HG02885 (cell line): ENCODE data around the gene ILF3.
A peak's percentile ranks its signal among the peaks of the same experiment; 100 is the strongest.

Source experiments
- ATAC-seq: cut with Tn5 transposase; IDR thresholded peaks from one replicate; pipeline ENCODE4 v1.9.1; 2021; ENCODE audit warnings: mild to moderate bottlenecking; ENCODE audit not compliant: unreplicated experiment, poor library complexity

Gene ILF3

DNA sequence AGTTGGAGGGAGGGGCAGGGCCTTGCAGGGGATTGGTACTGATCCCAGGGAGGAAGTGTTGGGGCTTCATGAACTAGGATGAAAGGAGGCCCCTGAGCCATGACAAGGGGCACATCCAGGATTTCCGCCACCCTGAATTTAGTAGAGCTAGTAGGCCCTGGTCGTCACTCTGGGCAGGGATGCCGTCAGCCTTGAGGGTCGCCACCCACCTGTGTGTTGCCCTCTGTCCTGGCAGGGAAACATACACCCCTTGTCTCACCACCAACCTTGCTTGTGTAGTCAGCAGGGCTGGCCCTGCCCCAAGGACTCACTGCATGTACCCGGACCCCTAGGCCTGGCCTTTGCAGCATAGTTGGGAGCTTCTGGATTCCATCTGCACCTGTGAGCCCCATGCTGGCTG, 37.7 kb downstream of the ILF3 start:
- ATAC-seq: no peak

DNA sequence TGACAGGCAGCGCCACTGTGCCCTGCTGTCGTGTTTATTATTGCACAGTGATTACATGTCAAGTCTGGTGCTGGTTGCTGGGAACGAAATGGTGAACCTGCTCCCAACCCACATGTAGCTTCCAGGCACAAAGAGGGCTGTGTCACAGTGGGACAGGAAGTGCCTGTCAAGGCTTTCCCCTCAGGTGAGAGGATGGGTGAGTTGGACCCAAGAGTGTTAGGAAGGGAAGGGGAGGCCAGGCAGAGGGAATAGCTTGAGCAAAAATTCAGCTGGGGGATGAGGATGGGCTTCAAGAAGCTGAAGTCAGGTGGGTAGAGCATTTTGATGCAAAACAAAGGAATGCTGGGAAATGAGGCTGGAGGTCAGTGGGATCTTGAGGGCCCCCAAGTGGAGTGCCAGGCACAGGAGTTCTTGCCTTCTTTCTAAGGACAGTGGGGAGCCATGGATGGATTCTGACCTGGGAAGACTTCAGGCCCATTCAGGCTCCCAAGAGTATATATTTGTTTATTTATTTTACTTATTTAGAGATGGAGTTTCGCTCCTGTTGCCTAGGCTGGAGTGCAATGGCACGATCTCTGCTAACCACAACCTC, 38.6 kb downstream of the ILF3 start:
- ATAC-seq: no peak

DNA sequence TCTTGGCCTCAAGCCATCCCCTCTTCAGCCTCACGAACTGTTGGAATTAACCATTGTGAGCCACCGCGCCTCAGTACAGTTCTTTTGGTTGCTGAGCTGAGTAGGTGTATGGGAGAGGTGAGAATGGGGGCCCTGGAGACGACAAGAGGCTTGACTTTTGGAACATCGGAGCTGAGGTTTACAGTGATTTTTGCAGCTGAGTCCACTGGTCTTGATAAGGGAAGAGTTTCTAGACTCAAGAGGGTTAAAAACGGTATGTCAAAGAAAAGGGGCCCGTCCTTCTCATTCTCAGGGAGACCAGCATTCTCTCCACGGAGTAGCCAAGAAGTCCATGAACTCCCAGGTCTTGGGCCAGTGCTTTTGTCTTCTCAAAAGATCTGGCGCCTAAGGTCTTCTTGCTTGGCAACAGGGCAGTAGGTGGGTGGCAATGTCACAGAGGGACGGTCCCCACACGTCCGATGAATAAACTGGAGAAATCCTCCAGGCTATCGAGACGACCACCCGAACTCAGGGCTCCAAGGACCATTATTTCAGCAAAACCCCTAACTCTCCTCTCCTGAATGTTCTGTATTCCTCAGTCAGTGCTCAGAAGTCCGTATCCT, 40.7 kb downstream of the ILF3 start:
- no peak for ATAC-seq

DNA sequence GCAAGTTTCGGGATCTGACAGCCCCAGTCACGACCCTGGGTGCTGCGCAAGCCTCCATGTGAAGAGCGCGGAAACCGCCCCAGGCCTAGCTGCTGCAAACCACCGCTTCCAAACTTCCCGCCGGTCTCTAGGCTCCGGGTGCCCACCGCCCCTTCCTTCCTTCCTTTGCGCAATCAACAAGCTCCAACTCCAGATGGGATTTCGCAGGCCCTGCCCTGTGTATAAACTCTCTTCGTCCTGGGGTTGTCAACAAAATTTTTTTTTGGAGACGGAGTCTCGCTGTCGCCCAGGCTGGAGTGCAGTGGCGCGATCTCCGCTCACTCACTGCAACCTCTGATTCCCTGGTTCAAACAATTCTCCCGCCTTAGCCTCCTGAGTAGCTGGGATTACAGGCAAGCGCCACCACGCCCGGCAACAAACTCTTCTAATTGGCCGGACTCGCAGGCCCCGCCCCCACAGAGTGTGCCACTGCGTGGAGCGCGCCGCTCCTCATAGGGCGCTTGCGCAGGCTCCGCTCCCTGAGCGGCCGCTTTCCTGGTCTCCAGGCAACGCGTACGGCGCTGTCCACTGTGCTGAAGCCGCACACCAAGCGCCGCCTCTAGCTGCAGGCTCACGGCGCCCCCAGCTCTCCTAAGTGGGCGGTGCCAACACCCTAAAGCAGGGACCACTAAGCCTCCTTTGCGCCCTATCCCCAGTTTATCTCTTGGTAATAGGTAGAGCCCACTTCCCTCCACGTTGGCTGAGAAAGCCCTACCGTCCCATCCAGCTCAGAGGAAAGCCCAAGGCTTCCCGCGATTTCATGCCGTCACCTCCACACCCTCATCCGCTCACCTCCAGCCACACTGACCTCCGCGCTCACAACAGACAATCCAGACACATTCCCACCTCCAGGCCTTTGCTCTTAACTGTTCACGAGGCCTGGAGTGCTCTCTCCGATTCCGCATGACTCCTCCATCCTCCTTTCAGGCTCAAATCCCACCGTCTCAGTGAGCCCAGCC, 41.6 kb downstream of the ILF3 start:
- peak; percentile 86 for ATAC-seq

DNA sequence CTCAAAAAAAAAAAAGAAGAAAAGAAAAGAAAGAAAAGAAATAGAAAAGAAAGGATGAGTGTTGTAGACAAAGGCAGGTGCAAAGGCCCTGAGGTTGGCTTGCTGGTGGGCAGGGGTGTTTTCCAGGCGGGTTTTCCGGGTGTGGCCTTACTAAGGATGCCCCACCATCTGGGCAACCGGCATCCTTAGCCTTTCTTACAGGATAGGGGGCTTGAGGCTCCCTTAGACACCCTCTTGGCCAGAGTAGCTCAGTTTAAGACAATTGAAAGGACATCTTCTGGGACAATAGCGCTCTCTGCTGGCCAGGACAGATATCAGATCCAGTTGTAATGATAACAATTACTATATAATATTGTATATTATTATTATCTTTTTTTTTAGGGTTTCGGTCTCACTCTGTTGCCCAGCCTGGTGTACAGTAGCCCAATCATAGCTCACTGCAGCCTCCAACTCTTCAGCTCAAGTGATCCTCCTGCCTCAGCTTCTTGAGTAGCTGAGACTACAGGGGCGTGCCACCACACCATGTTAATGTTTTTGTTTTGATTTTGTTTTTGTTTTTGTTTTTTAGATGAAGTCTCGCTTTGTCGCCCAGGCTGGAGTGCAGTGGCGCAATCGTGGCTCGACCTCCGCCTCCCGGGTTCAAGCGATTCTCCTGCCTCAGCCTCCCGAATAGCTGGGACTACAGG, 45.6 kb downstream of the ILF3 start:
- no peak for ATAC-seq

DNA sequence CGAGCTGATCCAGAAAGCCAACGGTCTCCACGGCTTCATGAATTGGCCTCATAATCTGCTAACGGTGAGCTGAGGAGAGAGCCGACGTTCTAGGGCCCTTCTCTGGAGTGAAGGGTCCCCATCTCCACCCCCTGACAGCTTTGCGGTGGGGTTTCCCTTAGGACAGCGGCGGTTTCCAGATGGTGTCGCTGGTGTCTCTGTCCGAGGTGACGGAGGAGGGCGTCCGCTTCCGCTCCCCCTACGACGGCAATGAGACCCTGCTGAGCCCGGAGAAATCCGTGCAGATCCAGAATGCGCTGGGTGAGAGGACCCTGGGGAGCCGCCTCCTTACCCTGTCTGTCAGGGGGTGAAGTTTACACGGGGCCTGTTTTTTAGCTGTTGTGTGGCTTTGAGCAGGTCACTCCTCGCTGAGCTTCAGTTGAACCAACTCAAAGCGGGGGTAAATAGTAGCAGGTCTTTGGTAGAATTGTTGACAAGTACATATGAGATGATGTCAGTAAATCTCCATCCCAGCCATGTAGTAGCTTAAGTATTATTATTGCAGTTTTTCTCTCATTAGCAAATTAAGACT, 47.9 kb downstream of the ILF3 start:
- ATAC-seq: no peak

DNA sequence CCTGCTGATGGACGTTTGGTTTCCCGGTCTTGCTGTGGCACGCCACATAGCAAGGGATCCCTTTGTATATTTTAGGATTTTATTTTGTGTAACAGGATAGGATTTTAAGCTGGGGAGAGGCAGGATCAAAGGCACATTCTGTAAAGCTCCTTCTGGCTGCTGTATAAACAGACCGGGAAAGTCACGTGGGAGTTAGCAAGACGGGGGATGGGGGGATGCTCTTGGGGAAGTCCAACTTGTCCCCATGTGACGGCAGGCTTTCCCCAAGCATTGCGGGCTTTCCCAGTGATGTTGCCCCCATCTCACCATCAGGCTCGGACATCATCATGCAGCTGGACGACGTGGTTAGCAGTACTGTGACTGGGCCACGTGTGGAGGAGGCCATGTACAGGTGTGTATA, 52.8 kb downstream of the ILF3 start:
- ATAC-seq: no peak

DNA sequence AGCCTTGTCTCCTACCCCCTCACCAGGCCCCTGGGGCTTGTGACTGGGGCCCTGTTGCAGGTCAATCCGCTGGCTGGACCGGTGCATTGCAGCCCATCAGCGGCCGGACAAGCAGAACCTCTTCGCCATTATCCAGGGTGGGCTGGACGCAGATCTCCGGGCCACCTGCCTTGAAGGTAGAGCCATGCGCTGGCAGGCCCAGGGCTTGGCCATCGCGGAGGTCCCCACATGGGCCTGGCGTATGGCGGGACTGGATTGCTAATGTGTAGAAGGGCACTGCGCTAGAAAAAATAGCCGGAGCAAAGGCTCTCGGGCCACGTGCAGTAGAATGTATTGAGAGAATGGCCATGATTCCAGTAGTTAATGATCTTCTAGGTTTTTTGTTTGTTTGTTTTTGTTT, 53.3 kb downstream of the ILF3 start:
- ATAC-seq: no peak

DNA sequence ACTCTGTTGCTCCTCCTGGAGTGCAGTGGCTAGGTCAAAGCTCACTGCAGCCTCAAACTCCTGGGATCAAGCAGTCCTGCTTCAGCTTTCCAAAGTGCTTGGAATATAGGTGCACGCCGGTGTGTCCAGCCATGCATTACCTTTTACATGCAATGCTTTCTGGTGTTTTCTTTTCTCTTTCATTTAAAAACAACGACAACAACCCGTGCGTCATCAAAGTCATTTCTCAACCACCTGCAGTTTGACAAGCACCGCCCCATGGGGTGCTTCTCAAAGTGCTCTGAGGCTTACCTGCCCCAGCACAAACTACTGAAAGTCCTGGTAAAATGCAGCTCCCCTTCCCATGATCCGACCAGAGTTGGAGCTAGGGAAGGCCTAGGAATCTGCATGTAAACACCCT, 54.1 kb downstream of the ILF3 start:
- ATAC-seq: no peak

DNA sequence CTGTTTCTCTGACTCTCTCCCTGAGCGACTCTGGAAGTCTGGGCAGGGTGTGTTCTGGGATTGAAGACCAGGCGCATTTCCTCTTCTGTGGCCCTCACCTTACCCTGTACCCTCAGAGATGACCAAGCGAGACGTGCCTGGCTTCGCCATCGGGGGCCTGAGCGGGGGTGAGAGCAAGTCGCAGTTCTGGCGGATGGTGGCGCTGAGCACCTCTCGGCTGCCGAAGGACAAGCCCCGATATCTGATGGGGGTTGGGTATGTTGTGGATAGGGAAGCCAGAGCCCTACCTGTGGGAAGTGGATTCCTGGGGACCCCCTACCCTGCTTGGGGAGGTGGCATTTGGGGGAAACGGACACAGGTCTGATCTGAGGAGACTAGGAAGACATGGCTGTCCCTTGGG, 57.9 kb downstream of the ILF3 start:
- ATAC-seq: no peak

DNA sequence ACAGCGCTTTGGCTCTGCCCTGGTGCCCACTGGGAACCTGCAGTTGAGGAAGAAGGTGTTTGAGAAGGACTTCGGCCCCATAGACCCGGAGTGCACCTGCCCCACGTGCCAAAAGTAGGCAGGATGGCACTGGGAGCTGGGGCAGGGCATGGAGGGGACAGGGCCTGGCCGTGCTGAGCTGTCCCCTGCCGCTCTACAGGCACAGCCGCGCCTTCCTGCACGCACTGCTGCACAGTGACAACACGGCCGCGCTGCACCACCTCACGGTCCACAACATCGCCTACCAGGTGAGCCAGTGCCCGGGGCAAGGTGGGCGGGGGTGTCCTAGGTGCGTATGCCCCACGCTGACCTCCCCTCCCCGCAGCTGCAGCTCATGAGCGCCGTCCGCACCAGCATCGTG, 58.6 kb downstream of the ILF3 start:
- no peak for ATAC-seq

DNA sequence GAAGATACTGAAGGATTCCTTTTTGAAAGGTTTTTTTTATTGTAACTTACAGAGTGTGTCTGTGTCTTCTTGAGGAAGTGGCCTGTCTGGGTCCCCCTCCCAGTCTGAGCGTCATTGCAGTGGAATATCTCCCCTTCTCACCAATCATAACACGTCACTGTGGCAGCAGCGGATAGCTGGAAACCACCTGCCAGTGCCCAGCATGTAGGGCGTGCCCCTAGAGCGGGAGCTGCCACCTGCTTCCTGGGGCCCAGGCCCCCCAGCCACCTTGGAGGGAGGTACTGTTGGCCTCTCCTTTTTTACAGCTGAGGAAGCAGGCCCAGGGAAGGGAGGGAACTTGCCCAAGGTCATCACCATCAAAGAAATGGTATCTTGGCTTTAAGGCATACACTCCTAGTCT, 59.2 kb downstream of the ILF3 start:
- ATAC-seq: no peak

DNA sequence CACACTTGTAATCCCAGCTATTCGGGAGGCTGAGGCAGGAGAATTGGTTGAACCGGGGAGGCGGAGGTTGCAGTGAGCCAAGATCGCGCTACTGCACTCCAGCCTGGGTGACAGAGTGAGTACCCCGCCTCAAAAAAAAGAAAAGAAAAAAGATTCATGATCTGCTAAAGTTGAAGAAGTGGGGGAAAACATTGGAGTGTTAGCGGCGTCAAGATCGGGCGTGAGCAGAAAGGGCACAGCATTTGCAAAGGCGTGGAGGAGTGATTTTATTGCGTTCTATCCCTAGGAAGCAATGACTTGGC, 62.9 kb downstream of the ILF3 start:
- ATAC-seq: no peak

DNA sequence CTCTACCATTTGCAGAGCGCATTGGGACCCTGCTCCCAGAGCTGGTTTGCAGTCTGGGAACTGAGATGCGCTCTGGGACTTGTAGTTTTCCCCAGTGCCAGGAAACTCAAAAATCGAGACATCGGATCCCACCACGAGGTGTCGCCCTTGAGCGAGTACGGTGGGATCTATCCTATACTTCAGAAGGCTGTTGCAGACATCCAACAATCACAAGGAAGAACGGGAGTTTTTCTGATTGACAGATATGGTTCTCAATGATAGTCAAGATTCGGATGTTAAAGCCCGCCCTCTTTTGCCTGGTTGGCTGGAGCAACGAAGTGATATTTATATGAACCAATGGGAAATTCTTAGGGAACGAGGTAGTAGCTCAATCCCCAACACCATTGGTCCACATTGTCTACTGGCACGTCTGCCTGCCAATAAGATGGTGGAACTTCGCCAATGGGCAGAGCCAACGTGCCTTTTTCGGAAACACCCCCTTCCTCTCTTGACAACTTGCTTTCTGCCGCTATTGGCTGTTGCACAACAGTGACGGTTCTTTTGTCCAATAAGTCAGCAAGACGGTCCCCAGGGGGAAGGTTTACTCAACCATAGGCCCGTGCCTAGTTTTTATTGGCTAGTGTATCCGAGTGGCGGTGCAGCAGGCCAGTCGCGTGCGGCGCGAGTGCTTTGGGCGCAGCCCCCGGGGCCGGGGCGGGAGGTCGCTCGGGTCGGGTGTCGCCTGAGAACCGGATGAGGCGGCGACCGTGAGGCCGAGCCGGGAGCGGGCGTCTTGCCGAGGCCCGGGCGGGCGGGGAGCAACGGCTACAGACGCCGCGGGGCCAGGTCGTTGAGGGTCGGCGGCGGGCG, 63.4 kb downstream of the ILF3 start, which contains the start of gene DNM2:
TSS of gene DNM2 (plus strand) at position 724 of the 849 bp plus-strand sequence. CDS start 164 bp downstream, outside the sequence.
- ATAC-seq: peak; percentile 87

DNA sequence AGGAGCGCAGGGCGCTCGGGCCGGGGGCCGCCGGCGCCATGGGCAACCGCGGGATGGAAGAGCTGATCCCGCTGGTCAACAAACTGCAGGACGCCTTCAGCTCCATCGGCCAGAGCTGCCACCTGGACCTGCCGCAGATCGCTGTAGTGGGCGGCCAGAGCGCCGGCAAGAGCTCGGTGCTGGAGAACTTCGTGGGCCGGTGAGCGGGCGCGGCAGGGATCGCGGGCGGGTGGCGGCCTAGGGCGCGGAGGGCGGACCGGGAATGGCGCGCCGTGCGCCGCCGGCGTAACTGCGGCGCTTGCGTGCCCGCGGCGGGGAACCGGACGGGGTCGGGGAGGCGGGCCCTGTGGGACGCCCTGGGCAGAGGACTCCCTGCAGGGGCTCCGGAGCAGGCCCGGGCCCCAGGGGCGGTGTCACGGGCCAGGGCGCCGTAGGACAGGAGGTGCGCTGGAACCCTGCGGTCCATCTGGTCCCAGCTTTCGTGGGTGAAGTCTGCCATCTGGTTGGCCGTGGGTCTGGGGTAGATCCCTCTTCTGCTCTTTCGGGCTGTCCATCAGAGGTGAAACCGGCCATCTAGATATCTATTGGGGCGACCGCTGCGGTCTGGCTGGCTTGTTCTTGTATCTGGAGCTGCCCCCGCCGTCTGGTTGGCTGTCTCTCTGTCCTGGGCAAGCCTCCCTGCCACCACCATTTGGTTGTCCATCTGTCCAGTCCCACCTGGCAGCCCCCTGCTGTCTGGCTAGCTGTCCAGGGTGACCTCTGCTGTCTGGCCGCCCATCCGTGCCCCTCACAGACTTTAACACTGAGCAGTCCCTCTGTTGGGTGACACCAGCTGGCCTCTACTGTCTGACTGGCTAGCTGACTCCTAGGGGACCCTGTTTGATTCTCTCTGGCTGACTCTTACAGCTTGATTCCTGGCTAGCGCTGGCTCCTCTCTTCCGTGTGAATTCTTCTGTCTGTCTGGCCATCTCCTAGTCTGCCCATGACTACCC, 64.4 kb downstream of the ILF3 start:
- peak; percentile 15 for ATAC-seq

DNA sequence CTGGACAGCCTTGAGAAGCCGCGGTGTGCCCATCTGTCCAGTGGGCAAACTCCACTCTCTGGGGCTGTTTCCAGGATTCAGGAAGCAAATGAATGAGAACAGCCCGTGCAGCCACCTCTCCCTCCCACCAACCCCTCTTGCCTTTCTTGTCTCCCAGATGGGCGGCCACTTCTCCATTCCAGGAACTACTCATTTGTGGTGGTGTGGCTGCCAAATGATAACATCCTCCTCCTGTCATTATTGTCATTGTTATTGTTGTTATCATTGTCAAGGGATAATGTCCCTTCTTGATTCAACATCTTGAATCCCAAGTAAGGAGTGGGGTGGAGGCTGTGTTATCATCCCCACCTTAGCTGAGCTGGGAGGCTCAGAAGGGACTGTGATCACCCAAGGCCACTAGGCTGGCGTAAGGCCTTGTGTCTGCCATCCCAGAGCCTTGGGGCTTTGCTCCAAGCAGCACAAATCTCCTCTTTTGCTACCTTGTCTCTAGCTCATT, 65.4 kb downstream of the ILF3 start:
- no peak for ATAC-seq

DNA sequence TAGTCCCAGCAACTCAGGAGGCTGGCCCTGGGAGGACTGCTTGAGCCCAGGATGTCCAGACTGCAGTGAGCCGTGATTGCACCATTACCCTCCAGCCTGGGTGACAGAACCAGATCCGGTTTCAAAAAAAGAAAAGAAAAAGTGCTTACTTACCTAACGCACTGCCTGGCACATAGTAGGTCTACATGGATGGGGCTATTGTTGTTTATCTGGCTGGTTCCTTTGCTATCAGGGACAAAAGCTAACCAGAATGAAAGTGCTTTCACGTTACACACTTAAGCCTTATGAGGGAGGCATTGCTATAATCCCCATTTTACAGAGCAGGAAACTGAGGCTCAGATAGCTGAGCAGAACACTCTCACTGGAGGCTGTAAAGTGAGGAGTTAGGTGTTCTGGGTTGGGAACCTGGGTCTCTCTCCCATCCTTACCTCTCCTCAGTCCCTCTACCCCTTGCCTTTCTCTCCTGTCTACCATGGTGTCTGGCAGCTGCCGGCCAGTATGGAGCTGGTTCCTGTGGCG, 66.5 kb downstream of the ILF3 start:
- no peak for ATAC-seq

DNA sequence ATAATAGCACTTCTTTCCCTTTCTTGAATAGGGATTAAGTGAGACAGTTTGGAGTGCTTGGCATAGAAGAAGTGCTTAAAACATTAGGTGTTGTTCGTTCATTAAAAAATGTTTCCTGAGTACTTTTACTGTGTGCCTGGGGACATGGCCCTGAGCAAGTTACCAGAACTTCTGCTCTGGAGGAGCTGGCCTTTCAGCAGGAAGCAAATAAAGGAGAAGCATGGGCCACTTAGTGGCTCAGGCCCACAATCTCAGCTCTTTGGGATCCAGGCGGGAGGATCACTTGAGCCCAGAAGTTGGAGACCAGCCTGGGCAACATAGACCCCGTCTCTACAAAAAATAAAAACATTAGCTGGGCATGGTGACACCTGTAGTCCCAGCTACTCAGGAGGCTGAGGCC, 69.4 kb downstream of the ILF3 start:
- ATAC-seq: no peak
